Chondrocyte (in vitro differentiated cells): ENCODE measurements around the gene ZNF407. TPM values are rescaled to one million over a fixed set of nuclear protein-coding genes. Genes with fewer than 3 reads are reported as not detected.

Experiments used
- DNase-seq: peaks from one replicate; pipeline ENCODE4 v3.0.0; 2021; ENCODE audit warnings: mixed read lengths, low spot score
- H3K27ac Mint-ChIP-seq: one replicate; pipeline ENCODE4 v1.8.0; 2021; ENCODE audit warnings: mild to moderate bottlenecking, moderate library complexity, mixed read lengths; ENCODE audit not compliant: unreplicated experiment
- H3K27me3 Mint-ChIP-seq: 2 replicates; pipeline ENCODE4 v1.8.0; 2021; ENCODE audit warnings: low read depth, mixed read lengths
- H3K36me3 Mint-ChIP-seq: 2 replicates; pipeline ENCODE4 v1.8.0; 2021; ENCODE audit warnings: low read depth, mixed read lengths
- H3K4me1 Mint-ChIP-seq: 2 replicates; pipeline ENCODE4 v1.8.0; 2021; ENCODE audit warnings: low read depth, mild to moderate bottlenecking, mixed read lengths
- H3K4me3 Mint-ChIP-seq: one replicate; pipeline ENCODE4 v1.8.0; 2021; ENCODE audit warnings: mild to moderate bottlenecking, moderate library complexity, mixed read lengths; ENCODE audit not compliant: unreplicated experiment
- H3K9me3 Mint-ChIP-seq: 2 replicates; pipeline ENCODE4 v1.8.0; 2021; ENCODE audit warnings: low read depth, mixed read lengths
- CTCF ChIP-seq: fragments of 200-600 bp; sonication (generic); IDR thresholded peaks from 2 replicates; pipeline ENCODE4 v1.5.0; 2021; ENCODE audit warnings: antibody characterized with exemption, mild to moderate bottlenecking, moderate library complexity
- total RNA-seq: library from RNA; stranded (reverse); gene quantifications from 3 replicates; pipeline ENCODE4 v1.2.1, GENCODE V29; 2021

ZNF407 gene
- total RNA-seq, 1 donor from 2014 or later: 10.4 TPM

GRCh38 chr18:74972354-74972753 lies 374.7 kb downstream of the ZNF407 start:
- Mint-ChIP-seq H3K4me3 (no peak overlapping the region), H3K27me3 (no peaks in the 10 kb centered on the region), H3K9me3 (peaks cover 2% of the 10 kb centered on the region), H3K27ac (no peak overlapping the region), H3K36me3 (no peaks in the 10 kb centered on the region), H3K4me1 (no peaks in the 10 kb centered on the region)
- no peak for DNase-seq
- no peak for TF ChIP-seq CTCF

DNA sequence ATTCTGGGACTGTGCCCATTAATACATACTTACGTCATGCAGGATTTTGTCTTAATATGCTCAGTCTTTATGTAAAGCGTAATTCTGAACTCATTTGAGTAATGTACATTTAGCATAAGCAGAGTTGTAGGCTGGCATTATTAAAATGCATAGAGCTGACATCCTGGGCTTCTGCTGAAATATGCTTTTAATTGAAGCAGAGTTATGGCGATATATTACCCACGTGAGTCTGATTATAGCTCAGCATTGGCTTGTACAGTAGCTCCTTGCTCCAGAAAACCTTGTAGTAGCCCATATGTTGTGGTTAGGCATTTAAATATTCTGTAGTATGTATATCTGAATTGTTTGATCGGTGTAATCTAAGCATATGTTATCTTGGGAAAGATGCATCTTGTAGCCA lies 377.3 kb downstream of the ZNF407 start:
- Mint-ChIP-seq H3K36me3 (no peaks in the 10 kb centered on the region), H3K27ac (no peak overlapping the region), H3K4me3 (no peak overlapping the region), H3K9me3 (no peaks in the 10 kb centered on the region), H3K27me3 (no peaks in the 10 kb centered on the region), H3K4me1 (no peaks in the 10 kb centered on the region)
- no peak for TF ChIP-seq CTCF
- DNase-seq: no peak

GRCh38 chr18:74976331-74976909 lies 378.8 kb downstream of the ZNF407 start:
- TF ChIP-seq CTCF: no peak
- no peak overlapping the region for H3K4me3 Mint-ChIP-seq
- H3K27me3 Mint-ChIP-seq: no peaks in the 10 kb centered on the region
- DNase-seq: no peak
- no peaks in the 10 kb centered on the region for H3K9me3 Mint-ChIP-seq
- no peaks in the 10 kb centered on the region for H3K36me3 Mint-ChIP-seq
- H3K27ac Mint-ChIP-seq: no peak overlapping the region
- no peaks in the 10 kb centered on the region for H3K4me1 Mint-ChIP-seq

DNA sequence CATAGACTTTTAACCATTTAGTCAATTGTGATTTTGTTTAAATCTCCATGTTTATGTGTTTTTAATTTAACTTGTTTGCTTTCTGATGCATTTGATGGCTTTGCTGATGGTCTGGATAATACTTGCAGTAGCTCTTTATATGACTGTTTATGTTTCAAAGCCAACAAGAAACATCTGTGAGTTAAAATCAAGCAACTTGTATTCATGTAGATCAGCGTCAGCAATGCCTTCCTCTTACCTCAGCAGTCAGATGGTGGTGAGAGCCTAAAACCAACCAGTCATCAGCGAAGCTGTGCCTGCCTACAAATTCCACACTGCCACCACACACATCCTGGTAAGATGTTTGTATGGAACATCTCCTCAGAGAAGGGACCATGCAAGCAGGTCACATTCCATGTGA lies 379.4 kb downstream of the ZNF407 start:
- DNase-seq: no peak
- TF ChIP-seq CTCF: no peak
- H3K4me3 Mint-ChIP-seq: no peak overlapping the region
- no peaks in the 10 kb centered on the region for H3K36me3 Mint-ChIP-seq
- H3K27me3 Mint-ChIP-seq: no peaks in the 10 kb centered on the region
- H3K9me3 Mint-ChIP-seq: no peaks in the 10 kb centered on the region
- H3K27ac Mint-ChIP-seq: no peak overlapping the region
- no peaks in the 10 kb centered on the region for H3K4me1 Mint-ChIP-seq

- Mint-ChIP-seq H3K4me1 (no peaks in the 10 kb centered on the region), H3K9me3 (no peaks in the 10 kb centered on the region), H3K27ac (no peak overlapping the region), H3K4me3 (no peak overlapping the region), H3K36me3 (no peaks in the 10 kb centered on the region), H3K27me3 (no peaks in the 10 kb centered on the region)
- no peak for TF ChIP-seq CTCF
- no peak for DNase-seq
Observed at GRCh38 chr18:74980669-74981068, 383.0 kb downstream of the ZNF407 start.
